Fibroblast of mammary gland (primary cell): ENCODE results near the gene SLC22A8.

Experiments used
- DNase-seq: peaks from one replicate; pipeline ENCODE4 v3.0.0-alpha.2; 2010; ENCODE audit warnings: low read depth
- H3K4me3 ChIP-seq: 2 replicates; pipeline ENCODE4 v1.5.1; 2011; ENCODE audit warnings: low read depth, mild to moderate bottlenecking, low read length, moderate library complexity; ENCODE audit not compliant: control insufficient read depth
- TF ChIP-seq, protein P1 (sequence below): conservative IDR thresholded peaks from 2 replicates; pipeline ENCODE4 v1.5.1; 2011; ENCODE audit warnings: low read depth, low read length, inconsistent platforms; ENCODE audit not compliant: control insufficient read depth, insufficient read depth

SLC22A8 gene

DNA sequence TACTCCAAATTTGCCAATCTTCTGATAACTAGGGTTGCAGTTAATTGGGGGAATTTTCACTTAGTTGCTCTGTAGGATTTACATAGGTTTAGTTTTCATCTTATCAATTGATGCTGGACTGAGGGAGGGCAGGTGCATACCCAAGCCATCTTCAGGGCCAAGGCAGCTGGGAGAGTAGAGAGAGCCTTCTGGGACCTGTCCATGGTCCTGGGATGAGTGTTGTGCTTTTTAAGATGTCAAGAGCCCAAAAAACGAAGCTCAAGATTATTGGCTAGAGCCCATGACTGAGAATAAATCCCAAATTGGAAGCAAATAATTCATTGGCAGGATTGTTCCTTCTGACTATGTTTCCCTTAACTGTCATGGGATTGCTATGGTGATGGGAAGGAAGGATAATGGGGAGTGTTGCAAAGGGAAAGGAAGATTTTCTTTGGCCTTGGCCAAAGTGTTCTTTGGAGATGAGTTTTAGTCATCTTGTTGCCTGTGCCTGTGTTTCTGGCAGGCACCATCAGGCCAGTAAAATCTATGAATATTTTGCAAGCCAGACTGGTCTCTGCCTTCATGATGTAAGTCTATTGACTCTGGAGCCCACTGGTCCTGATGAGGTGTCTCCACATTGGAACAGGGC is 35.4 kb downstream of the SLC22A8 start:
- H3K4me3 ChIP-seq = no peak overlapping the region
- DNase-seq = peak; percentile 2
- TF ChIP-seq, protein P1, sequence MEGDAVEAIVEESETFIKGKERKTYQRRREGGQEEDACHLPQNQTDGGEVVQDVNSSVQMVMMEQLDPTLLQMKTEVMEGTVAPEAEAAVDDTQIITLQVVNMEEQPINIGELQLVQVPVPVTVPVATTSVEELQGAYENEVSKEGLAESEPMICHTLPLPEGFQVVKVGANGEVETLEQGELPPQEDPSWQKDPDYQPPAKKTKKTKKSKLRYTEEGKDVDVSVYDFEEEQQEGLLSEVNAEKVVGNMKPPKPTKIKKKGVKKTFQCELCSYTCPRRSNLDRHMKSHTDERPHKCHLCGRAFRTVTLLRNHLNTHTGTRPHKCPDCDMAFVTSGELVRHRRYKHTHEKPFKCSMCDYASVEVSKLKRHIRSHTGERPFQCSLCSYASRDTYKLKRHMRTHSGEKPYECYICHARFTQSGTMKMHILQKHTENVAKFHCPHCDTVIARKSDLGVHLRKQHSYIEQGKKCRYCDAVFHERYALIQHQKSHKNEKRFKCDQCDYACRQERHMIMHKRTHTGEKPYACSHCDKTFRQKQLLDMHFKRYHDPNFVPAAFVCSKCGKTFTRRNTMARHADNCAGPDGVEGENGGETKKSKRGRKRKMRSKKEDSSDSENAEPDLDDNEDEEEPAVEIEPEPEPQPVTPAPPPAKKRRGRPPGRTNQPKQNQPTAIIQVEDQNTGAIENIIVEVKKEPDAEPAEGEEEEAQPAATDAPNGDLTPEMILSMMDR = no peak

DNA sequence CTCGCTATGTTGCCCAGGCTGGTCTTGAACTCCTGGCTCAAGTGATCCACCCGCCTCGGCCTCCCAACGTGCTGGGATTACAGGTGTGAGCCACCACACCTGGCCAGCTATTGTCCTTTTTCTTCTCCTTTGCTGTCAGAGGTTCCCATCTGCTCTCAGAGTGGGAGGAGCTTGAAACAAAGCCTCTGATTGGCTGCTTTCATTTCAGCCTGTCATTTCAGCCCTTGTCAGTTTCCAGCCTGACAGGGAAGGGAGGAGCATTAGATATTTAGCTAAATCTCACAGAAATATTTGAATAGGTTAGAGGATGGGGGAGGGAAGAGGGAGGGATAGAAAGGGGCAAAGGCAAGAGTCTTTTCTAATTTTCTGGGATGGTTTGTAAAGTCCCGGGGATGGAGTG is 39.5 kb downstream of the SLC22A8 start:
- DNase-seq = no peak
- TF ChIP-seq, protein P1 = no peak
- H3K4me3 ChIP-seq = no peak overlapping the region

DNA sequence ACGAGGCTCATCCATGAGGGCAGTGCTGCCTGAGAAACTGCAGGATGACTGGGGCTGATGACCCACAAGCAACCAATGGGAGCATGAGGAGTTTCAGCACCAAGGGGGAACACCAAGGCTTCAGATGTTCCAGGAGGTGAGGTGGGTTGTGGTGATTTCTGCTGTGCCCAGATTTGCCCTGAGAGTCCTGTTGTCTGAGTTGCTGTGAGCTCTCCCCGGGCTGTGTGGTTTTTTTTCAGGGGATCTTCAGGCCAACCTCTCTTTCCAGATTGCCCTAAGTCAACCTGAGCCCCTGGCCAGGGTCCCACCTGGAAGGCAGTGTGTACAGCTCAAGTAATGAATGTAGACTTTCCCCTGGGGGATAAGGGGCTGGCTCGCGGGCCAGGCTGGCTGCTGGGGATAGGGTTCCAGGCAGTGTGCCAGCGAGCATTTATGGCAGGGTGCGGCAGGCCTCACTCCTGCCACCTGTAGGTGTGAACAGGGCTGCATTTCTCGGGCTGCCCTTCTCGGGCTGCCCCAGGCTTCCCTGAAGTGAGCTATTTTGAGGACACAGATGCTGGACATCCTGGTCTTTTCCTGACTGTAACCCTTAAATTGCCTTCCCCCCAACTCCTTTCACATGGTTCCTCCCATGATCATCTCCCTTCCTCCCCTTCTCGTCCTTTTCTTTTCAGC is 40.7 kb downstream of the SLC22A8 start:
- no peak for DNase-seq
- no peak overlapping the region for H3K4me3 ChIP-seq
- TF ChIP-seq, protein P1 = peak; percentile 21

GRCh38 chr11:62965574-62965973 is 50.1 kb downstream of the SLC22A8 start:
- TF ChIP-seq, protein P1 = no peak
- H3K4me3 ChIP-seq = no peak overlapping the region
- no peak for DNase-seq

DNA sequence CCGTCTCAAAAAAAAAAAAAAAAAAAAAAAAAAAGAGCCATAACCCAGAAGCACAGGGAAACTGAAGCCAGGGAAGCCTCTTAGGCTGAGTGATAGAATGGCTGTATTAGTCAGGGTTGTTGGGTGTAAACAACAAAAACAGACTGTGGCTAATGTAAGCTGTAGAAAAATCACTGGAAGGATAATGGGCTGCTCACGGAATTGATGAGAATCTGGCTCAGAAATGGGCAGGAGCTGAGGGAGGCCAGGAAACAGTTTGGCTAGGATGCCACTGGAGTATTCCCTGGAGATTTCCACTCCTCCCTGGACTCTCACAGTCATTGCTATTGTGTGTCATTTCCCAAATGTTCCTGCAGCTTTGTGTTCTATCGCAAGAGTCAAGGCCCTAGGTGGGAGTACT is 53.2 kb downstream of the SLC22A8 start:
- TF ChIP-seq, protein P1 = no peak
- no peak overlapping the region for H3K4me3 ChIP-seq
- no peak for DNase-seq

GRCh38 chr11:62961017-62961570 is 54.5 kb downstream of the SLC22A8 start:
- no peak for DNase-seq
- no peak overlapping the region for H3K4me3 ChIP-seq
- TF ChIP-seq, protein P1 = no peak
